Duodenal mucosa (tissue), 2 donors: ENCODE data around the gene PHACTR4.
A peak's percentile ranks its signal among the peaks of the same experiment; 100 is the strongest.
"Not testable (repeated sequence)": the region's sequence is repeated elsewhere in the genome, so short reads cannot be mapped to it uniquely, and the experiment has no call there.

Experiments used
- H3K27ac ChIP-seq: one replicate; pipeline ENCODE4 v1.7.0; 2013; ENCODE audit warnings: low read depth, low read length
- H3K27me3 ChIP-seq, 2 donors: one replicate each; pipeline ENCODE4 v1.7.0; 2013; ENCODE audit warnings: low read length in 2 of 2, control low read depth in 1 of 2; ENCODE audit not compliant: insufficient read depth in 2 of 2, control insufficient read depth in 1 of 2
- H3K36me3 ChIP-seq, 2 donors: one replicate each; pipeline ENCODE4 v1.7.0; 2013; ENCODE audit warnings: low read length in 2 of 2, control low read depth in 1 of 2; ENCODE audit not compliant: insufficient read depth in 2 of 2, control insufficient read depth in 1 of 2
- H3K4me1 ChIP-seq, 2 donors: one replicate each; pipeline ENCODE4 v1.7.0; 2013; ENCODE audit warnings: low read length in 2 of 2, control low read depth in 1 of 2; ENCODE audit not compliant: insufficient read depth in 2 of 2, control insufficient read depth in 1 of 2
- H3K4me3 ChIP-seq, 2 donors: one replicate each; pipeline ENCODE4 v1.7.0; 2013; ENCODE audit warnings: low read length in 2 of 2, low read depth in 1 of 2
- H3K9ac ChIP-seq, 2 donors: one replicate each; pipeline ENCODE4 v1.7.0; 2013; ENCODE audit warnings: low read length in 2 of 2, low read depth in 1 of 2
- H3K9me3 ChIP-seq, 2 donors: one replicate each; pipeline ENCODE4 v1.7.0; 2013; ENCODE audit warnings: low read length in 2 of 2, control low read depth in 1 of 2; ENCODE audit not compliant: control insufficient read depth in 1 of 2

Gene PHACTR4

GRCh38 chr1:28518000-28518744 is 148.6 kb downstream of the PHACTR4 start:
- H3K9ac ChIP-seq = peak overlapping the region; percentile 30 to 80
- H3K27me3 ChIP-seq = no peaks in the 10 kb centered on the region
- H3K36me3 ChIP-seq = peaks cover 0 to 10% of the 10 kb centered on the region in 2 donors
- H3K4me1 ChIP-seq = peaks cover 15% of the 10 kb centered on the region in 2 donors
- peak overlapping the region; percentile 69 for H3K27ac ChIP-seq
- H3K9me3 ChIP-seq = no peaks in the 10 kb centered on the region
- H3K4me3 ChIP-seq = peak overlapping the region; percentile 69 to 80

GRCh38 chr1:28518745-28519341 is 149.3 kb downstream of the PHACTR4 start:
- Histone ChIP-seq H3K4me3 (peak overlapping the region; percentile 69 to 80), H3K36me3 (peaks cover 0 to 3% of the 10 kb centered on the region in 2 donors), H3K9me3 (no peaks in the 10 kb centered on the region), H3K27me3 (no peaks in the 10 kb centered on the region), H3K9ac (peak overlapping the region; percentile 26 to 43), H3K27ac (no peak overlapping the region), H3K4me1 (peaks cover 15% of the 10 kb centered on the region in 2 donors)

GRCh38 chr1:28519946-28520725 is 150.6 kb downstream of the PHACTR4 start:
- peaks cover 15% of the 10 kb centered on the region in 2 donors for H3K4me1 ChIP-seq
- no peaks in the 10 kb centered on the region for H3K36me3 ChIP-seq
- no peaks in the 10 kb centered on the region for H3K27me3 ChIP-seq
- H3K4me3 ChIP-seq = no peak overlapping the region
- H3K9me3 ChIP-seq = no peaks in the 10 kb centered on the region
- H3K9ac ChIP-seq = no peak overlapping the region
- H3K27ac ChIP-seq = no peak overlapping the region

- H3K27ac ChIP-seq, H3K27me3 ChIP-seq, H3K4me3 ChIP-seq, H3K36me3 ChIP-seq, H3K9me3 ChIP-seq, H3K9ac ChIP-seq: not testable (repeated sequence)
- H3K4me1 ChIP-seq = peaks cover 15% of the 10 kb centered on the region in 2 donors
Measured at GRCh38 chr1:28520796-28521195, 151.3 kb downstream of the PHACTR4 start.

GRCh38 chr1:28521502-28522164 is 152.1 kb downstream of the PHACTR4 start:
- no peak overlapping the region for H3K27ac ChIP-seq
- H3K9me3 ChIP-seq = no peaks in the 10 kb centered on the region
- H3K9ac ChIP-seq = no peak overlapping the region
- H3K4me3 ChIP-seq = no peak overlapping the region
- H3K4me1 ChIP-seq = peaks cover 15% of the 10 kb centered on the region in 2 donors
- no peaks in the 10 kb centered on the region for H3K27me3 ChIP-seq
- no peaks in the 10 kb centered on the region for H3K36me3 ChIP-seq

- H3K4me1 ChIP-seq = peaks cover 13 to 14% of the 10 kb centered on the region in 2 donors
- H3K27ac ChIP-seq, H3K36me3 ChIP-seq, H3K9ac ChIP-seq, H3K9me3 ChIP-seq, H3K4me3 ChIP-seq, H3K27me3 ChIP-seq: not testable (repeated sequence)
Measured at GRCh38 chr1:28522537-28522936, 153.0 kb downstream of the PHACTR4 start.

- not testable (repeated sequence) for H3K36me3 ChIP-seq, H3K9me3 ChIP-seq, H3K27me3 ChIP-seq, H3K4me3 ChIP-seq, H3K9ac ChIP-seq, H3K27ac ChIP-seq, H3K4me1 ChIP-seq
Measured at GRCh38 chr1:28525002-28525642, 155.6 kb downstream of the PHACTR4 start.

GRCh38 chr1:28526886-28527285 is 157.3 kb downstream of the PHACTR4 start:
- no peak overlapping the region for H3K4me3 ChIP-seq
- H3K36me3 ChIP-seq = peaks cover 0 to 10% of the 10 kb centered on the region in 2 donors
- H3K27me3 ChIP-seq = no peaks in the 10 kb centered on the region
- H3K27ac ChIP-seq = no peak overlapping the region
- no peaks in the 10 kb centered on the region for H3K9me3 ChIP-seq
- H3K4me1 ChIP-seq = no peaks in the 10 kb centered on the region
- no peak overlapping the region for H3K9ac ChIP-seq

GRCh38 chr1:28530456-28530855 is 160.9 kb downstream of the PHACTR4 start:
- Histone ChIP-seq H3K9me3 (no peaks in the 10 kb centered on the region), H3K9ac (no peak overlapping the region), H3K36me3 (peaks cover 5 to 23% of the 10 kb centered on the region in 2 donors)

More at GRCh38 chr1:28530456-28530855, 160.9 kb downstream of the PHACTR4 start:
- no peaks in the 10 kb centered on the region for H3K4me1 ChIP-seq
- H3K4me3 ChIP-seq = no peak overlapping the region
- no peak overlapping the region for H3K27ac ChIP-seq
- H3K27me3 ChIP-seq = no peaks in the 10 kb centered on the region
